Omental fat pad (tissue), 4 donors: Measurements from ENCODE around the gene SLC22A14. TPM values are rescaled to one million over a fixed set of nuclear protein-coding genes. Genes with fewer than 3 reads are reported as not detected.
"Not testable (repeated sequence)": the region's sequence is repeated elsewhere in the genome, so short reads cannot be mapped to it uniquely, and the experiment has no call there.

ENCODE experiments used
- ATAC-seq: fragments of 150-250 bp; one replicate; pipeline ENCODE4 v1.9.1; 2016; ENCODE audit warnings: mild to moderate bottlenecking, moderate library complexity; ENCODE audit not compliant: low FRiP score
- DNase-seq: peaks from one replicate; pipeline ENCODE4 v3.0.0-alpha.2; 2019; ENCODE audit warnings: low spot score
- CTCF ChIP-seq, 3 donors: fragments of 450-650 bp; IDR thresholded peaks; one replicate each; pipeline ENCODE4 v1.5.1; 2016 to 2017; ENCODE audit warnings: antibody characterized with exemption in 3 of 3, mild to moderate bottlenecking in 3 of 3, moderate library complexity in 2 of 3
- total RNA-seq, 4 donors: library from RNA; depleted of rRNA; stranded (reverse); fragments of >200 nt; gene quantifications; one replicate each; pipeline ENCODE4 v1.1.0, GENCODE V29; 2016

SLC22A14 gene
- total RNA-seq, 4 donors from 2014 or later, result 0.24 to 0.65 TPM; not detected in 2

GRCh38 chr3:38276917-38277630, 5.0 kb upstream of the SLC22A14 start:
- TF ChIP-seq CTCF (IDR thresholded peaks at IDR 0.05), result no peak
- no peak for ATAC-seq
- no peak for DNase-seq

GRCh38 chr3:38278841-38279240, 3.3 kb upstream of the SLC22A14 start:
- no peak for DNase-seq
- TF ChIP-seq CTCF (IDR thresholded peaks at IDR 0.05), result no peak
- ATAC-seq, result no peak

GRCh38 chr3:38283810-38284755, 2.0 kb downstream of the SLC22A14 start:
- no peak for TF ChIP-seq CTCF (IDR thresholded peaks at IDR 0.05)
- DNase-seq (no peak), ATAC-seq (peak; percentile 28)

- DNase-seq (no peak), ATAC-seq (no peak)
- TF ChIP-seq CTCF (IDR thresholded peaks at IDR 0.05), result no peak
Measured at GRCh38 chr3:38284756-38285150, 2.7 kb downstream of the SLC22A14 start.

- not testable (repeated sequence) for DNase-seq, ATAC-seq
Measured at GRCh38 chr3:38289286-38290217, 7.5 kb downstream of the SLC22A14 start.

GRCh38 chr3:38297053-38297452, 15.0 kb downstream of the SLC22A14 start:
- not testable (repeated sequence) for DNase-seq, ATAC-seq

GRCh38 chr3:38297537-38297936, 15.4 kb downstream of the SLC22A14 start:
- no peak for DNase-seq
- TF ChIP-seq CTCF (IDR thresholded peaks at IDR 0.05), result no peak
- no peak for ATAC-seq
